ENCODE results near the gene NIPBL.
"Not testable (repeated sequence)": the region's sequence is repeated elsewhere in the genome, so short reads cannot be mapped to it uniquely, and the experiment has no call there.

Gene NIPBL

GRCh38 chr5:36908544-36909260, 32.1 kb downstream of the NIPBL start:
- Mint-ChIP-seq H3K9me3 (peaks cover 3% of the 10 kb centered on the region), H3K4me1 (ENCODE audit: low read depth) (peaks cover 51% of the 10 kb centered on the region), H3K27me3 (no peaks in the 10 kb centered on the region), H3K36me3 (ENCODE audit: low read depth) (peaks cover 6% of the 10 kb centered on the region), H3K27ac (no peak overlapping the region), H3K4me3 (no peak overlapping the region)

GRCh38 chr5:36915653-36916052, 39.1 kb downstream of the NIPBL start:
- Mint-ChIP-seq H3K9me3 (no peaks in the 10 kb centered on the region), H3K27ac (no peak overlapping the region), H3K4me3 (no peak overlapping the region), H3K27me3 (no peaks in the 10 kb centered on the region), H3K36me3 (ENCODE audit: low read depth) (peaks cover 3% of the 10 kb centered on the region), H3K4me1 (ENCODE audit: low read depth) (peaks cover 48% of the 10 kb centered on the region)

GRCh38 chr5:36916614-36917013, 40.0 kb downstream of the NIPBL start:
- H3K27ac Mint-ChIP-seq; H3K9me3 Mint-ChIP-seq; H3K4me3 Mint-ChIP-seq; H3K36me3 Mint-ChIP-seq (ENCODE audit: low read depth); H3K27me3 Mint-ChIP-seq: not testable (repeated sequence)
- H3K4me1 Mint-ChIP-seq (ENCODE audit: low read depth) = peaks cover 58% of the 10 kb centered on the region

- H3K27ac Mint-ChIP-seq; H3K9me3 Mint-ChIP-seq; H3K36me3 Mint-ChIP-seq (ENCODE audit: low read depth); H3K27me3 Mint-ChIP-seq; H3K4me3 Mint-ChIP-seq: not testable (repeated sequence)
- peaks cover 58% of the 10 kb centered on the region for H3K4me1 Mint-ChIP-seq (ENCODE audit: low read depth)
These were observed 40.8 kb downstream of the NIPBL start for GRCh38 chr5:36917358-36917757.

GRCh38 chr5:36919238-36919637, 42.7 kb downstream of the NIPBL start:
- Mint-ChIP-seq H3K36me3 (ENCODE audit: low read depth) (peaks cover 3% of the 10 kb centered on the region), H3K27me3 (no peaks in the 10 kb centered on the region), H3K4me3 (no peak overlapping the region), H3K27ac (no peak overlapping the region), H3K9me3 (no peaks in the 10 kb centered on the region), H3K4me1 (ENCODE audit: low read depth) (peaks cover 55% of the 10 kb centered on the region)

GRCh38 chr5:36919650-36920049, 43.1 kb downstream of the NIPBL start:
- H3K4me1 Mint-ChIP-seq (ENCODE audit: low read depth) = peaks cover 56% of the 10 kb centered on the region
- peaks cover 3% of the 10 kb centered on the region for H3K36me3 Mint-ChIP-seq (ENCODE audit: low read depth)
- H3K9me3 Mint-ChIP-seq = no peaks in the 10 kb centered on the region
- no peak overlapping the region for H3K27ac Mint-ChIP-seq
- no peaks in the 10 kb centered on the region for H3K27me3 Mint-ChIP-seq
- H3K4me3 Mint-ChIP-seq = no peak overlapping the region

GRCh38 chr5:36928947-36929346, 52.4 kb downstream of the NIPBL start:
- peaks cover 16% of the 10 kb centered on the region for H3K36me3 Mint-ChIP-seq (ENCODE audit: low read depth)
- no peaks in the 10 kb centered on the region for H3K9me3 Mint-ChIP-seq
- H3K27ac Mint-ChIP-seq = no peak overlapping the region
- peaks cover 66% of the 10 kb centered on the region for H3K4me1 Mint-ChIP-seq (ENCODE audit: low read depth)
- no peaks in the 10 kb centered on the region for H3K27me3 Mint-ChIP-seq
- no peak overlapping the region for H3K4me3 Mint-ChIP-seq

- no peak overlapping the region for H3K4me3 Mint-ChIP-seq
- H3K27ac Mint-ChIP-seq = no peak overlapping the region
- H3K27me3 Mint-ChIP-seq = no peaks in the 10 kb centered on the region
- H3K4me1 Mint-ChIP-seq (ENCODE audit: low read depth) = peaks cover 68% of the 10 kb centered on the region
- H3K9me3 Mint-ChIP-seq = no peaks in the 10 kb centered on the region
- peaks cover 16% of the 10 kb centered on the region for H3K36me3 Mint-ChIP-seq (ENCODE audit: low read depth)
These were observed 52.9 kb downstream of the NIPBL start for GRCh38 chr5:36929438-36929837.

GRCh38 chr5:36932056-36932455, 55.5 kb downstream of the NIPBL start:
- H3K9me3 Mint-ChIP-seq = no peaks in the 10 kb centered on the region
- peaks cover 9% of the 10 kb centered on the region for H3K36me3 Mint-ChIP-seq (ENCODE audit: low read depth)
- no peak overlapping the region for H3K4me3 Mint-ChIP-seq
- peaks cover 77% of the 10 kb centered on the region for H3K4me1 Mint-ChIP-seq (ENCODE audit: low read depth)
- no peak overlapping the region for H3K27ac Mint-ChIP-seq
- no peaks in the 10 kb centered on the region for H3K27me3 Mint-ChIP-seq

GRCh38 chr5:36932699-36933098, 56.1 kb downstream of the NIPBL start:
- Mint-ChIP-seq H3K36me3 (ENCODE audit: low read depth) (peaks cover 16% of the 10 kb centered on the region), H3K27ac (no peak overlapping the region), H3K9me3 (no peaks in the 10 kb centered on the region), H3K4me1 (ENCODE audit: low read depth) (peaks cover 79% of the 10 kb centered on the region), H3K27me3 (no peaks in the 10 kb centered on the region), H3K4me3 (no peak overlapping the region)

- Mint-ChIP-seq H3K4me3 (peak overlapping the region; percentile 0), H3K27me3 (no peaks in the 10 kb centered on the region), H3K36me3 (ENCODE audit: low read depth) (peaks cover 21% of the 10 kb centered on the region), H3K4me1 (ENCODE audit: low read depth) (peaks cover 75% of the 10 kb centered on the region), H3K9me3 (no peaks in the 10 kb centered on the region), H3K27ac (peak overlapping the region; percentile 64)
These were observed 58.3 kb downstream of the NIPBL start for GRCh38 chr5:36934740-36935356.

GRCh38 chr5:36935805-36936204, 59.2 kb downstream of the NIPBL start:
- H3K36me3 Mint-ChIP-seq (ENCODE audit: low read depth) = peaks cover 21% of the 10 kb centered on the region
- H3K4me1 Mint-ChIP-seq (ENCODE audit: low read depth) = peaks cover 74% of the 10 kb centered on the region
- no peaks in the 10 kb centered on the region for H3K27me3 Mint-ChIP-seq
- H3K9me3 Mint-ChIP-seq = no peaks in the 10 kb centered on the region
- H3K4me3 Mint-ChIP-seq = no peak overlapping the region
- no peak overlapping the region for H3K27ac Mint-ChIP-seq

GRCh38 chr5:36936309-36936708, 59.7 kb downstream of the NIPBL start:
- H3K27ac Mint-ChIP-seq = no peak overlapping the region
- no peaks in the 10 kb centered on the region for H3K9me3 Mint-ChIP-seq
- H3K27me3 Mint-ChIP-seq = no peaks in the 10 kb centered on the region
- peaks cover 21% of the 10 kb centered on the region for H3K36me3 Mint-ChIP-seq (ENCODE audit: low read depth)
- peaks cover 78% of the 10 kb centered on the region for H3K4me1 Mint-ChIP-seq (ENCODE audit: low read depth)
- no peak overlapping the region for H3K4me3 Mint-ChIP-seq

- Mint-ChIP-seq H3K27ac (no peak overlapping the region), H3K36me3 (ENCODE audit: low read depth) (peaks cover 12% of the 10 kb centered on the region), H3K27me3 (no peaks in the 10 kb centered on the region), H3K4me1 (ENCODE audit: low read depth) (peaks cover 68% of the 10 kb centered on the region), H3K9me3 (no peaks in the 10 kb centered on the region), H3K4me3 (no peak overlapping the region)
These were observed 61.6 kb downstream of the NIPBL start for GRCh38 chr5:36938129-36938528.

- Mint-ChIP-seq H3K4me1 (ENCODE audit: low read depth) (peaks cover 69% of the 10 kb centered on the region), H3K27me3 (no peaks in the 10 kb centered on the region), H3K36me3 (ENCODE audit: low read depth) (peaks cover 12% of the 10 kb centered on the region), H3K9me3 (no peaks in the 10 kb centered on the region), H3K4me3 (no peak overlapping the region), H3K27ac (no peak overlapping the region)
These were observed 63.6 kb downstream of the NIPBL start for GRCh38 chr5:36939969-36940858.

Data from stimulated activated naive CD8-positive, alpha-beta T cell treated with anti-CD3 and anti-CD28 coated beads, Interleukin-15, Interleukin-2, amounts not matched to agents 100 ng/mL and 50 ng/mL, for 24 hours (primary cell).